Measurements from ENCODE around the gene MKLN1. TPM values are rescaled to one million over a fixed set of nuclear protein-coding genes. Genes with fewer than 3 reads are reported as not detected.

Gene MKLN1
- total RNA-seq, 1 donor from 2014 or later = 99.6 TPM

DNA sequence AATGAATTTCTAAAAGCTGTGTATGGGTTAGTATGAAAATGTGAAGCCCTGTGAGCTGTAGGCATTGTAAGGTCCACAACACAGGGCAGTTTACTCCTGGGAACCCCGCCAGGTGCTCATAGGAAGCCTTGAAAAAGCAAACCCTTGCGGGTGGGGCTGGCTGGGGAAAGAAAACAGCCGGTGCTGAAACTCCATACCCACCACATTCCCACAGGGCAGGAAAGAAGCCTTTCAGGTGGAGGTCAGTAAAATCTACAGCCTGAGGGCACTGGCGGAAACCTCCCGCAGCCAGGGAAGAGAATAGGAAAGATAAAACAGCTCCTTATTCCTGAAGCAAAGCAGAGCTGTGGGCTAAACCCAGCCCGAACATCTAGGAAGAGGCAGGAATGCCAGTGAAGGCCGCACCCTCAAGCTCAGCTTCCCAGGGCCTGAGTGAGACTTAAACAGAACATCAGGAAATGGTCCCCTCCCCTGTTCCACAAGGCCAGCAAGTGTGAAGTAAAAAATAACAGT, 194.0 kb downstream of the MKLN1 start:
- DNase-seq (ENCODE audit: low spot score) = no peak

DNA sequence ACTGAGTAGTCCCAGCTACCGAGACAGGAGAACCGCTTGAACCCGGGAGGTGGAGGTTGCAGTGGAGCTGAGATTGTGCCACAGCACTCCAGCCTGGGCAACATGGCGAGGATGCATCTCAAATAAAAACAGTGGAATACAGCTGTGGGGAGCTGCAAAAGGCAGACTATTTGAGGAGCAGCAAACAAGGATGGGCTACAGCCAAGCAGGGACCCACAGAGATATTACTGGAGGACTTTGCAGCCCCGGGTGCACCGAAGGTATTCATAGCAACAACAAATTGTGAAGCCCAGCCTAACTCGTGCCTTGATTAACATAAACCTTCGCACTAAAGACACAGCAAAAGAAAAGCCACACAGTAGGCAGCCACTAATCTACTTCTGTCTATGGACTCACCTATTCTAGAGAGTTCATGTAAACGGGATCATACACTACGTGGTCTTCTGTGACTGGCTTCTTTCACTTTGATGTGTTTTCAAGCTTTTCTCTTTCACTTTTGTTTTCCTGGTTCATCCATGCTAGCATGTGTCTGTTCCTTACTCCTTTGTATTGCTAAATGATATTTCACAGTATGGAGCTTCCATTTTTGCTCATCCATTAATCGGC, 194.8 kb downstream of the MKLN1 start:
- DNase-seq (ENCODE audit: low spot score) = no peak

GRCh38 chr7:131524115-131524514, 196.4 kb downstream of the MKLN1 start:
- DNase-seq (ENCODE audit: low spot score) = no peak

DNA sequence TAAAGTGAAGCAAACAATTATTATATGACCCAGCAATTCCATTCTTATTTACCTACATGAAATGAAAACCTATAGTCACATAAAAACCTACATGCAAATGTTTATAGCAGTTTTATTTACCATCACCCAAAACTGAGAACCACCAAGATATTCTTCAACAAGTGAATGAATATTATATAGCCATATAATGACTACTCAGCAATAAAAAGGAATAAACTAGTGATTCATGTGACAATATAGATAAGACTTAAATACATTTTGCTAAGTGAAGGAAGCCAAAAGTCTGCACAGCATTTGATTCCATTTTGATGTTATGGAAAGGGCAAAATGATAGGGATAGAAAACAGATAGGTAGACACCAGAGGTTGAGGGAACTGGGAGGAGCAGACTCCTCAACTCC, 197.0 kb downstream of the MKLN1 start:
- DNase-seq (ENCODE audit: low spot score) = no peak

- DNase-seq (ENCODE audit: low spot score) = no peak
These were observed 198.1 kb downstream of the MKLN1 start for GRCh38 chr7:131525820-131526219.

- DNase-seq (ENCODE audit: low spot score) = no peak
These were observed 199.8 kb downstream of the MKLN1 start for GRCh38 chr7:131527456-131527855.

DNA sequence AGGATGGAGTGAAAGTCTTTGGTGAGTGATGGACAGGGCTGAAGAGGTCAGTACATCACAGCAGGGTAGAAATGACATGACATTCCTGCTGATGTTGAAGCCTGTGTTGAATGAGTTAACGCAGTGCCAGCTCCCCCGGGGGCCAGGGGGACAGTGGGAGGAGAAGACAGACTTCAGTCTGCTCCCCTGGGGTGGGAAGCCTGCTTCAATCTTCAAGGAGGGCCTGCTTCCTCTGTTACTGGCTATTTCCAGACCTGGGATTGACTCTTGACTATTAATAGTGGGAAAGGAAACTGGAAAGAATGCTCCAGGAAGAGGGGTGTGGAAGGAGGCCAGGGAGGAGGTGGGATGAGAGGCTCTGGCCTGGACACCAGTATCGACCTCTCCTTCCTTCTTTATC, 201.5 kb downstream of the MKLN1 start:
- no peak for DNase-seq (ENCODE audit: low spot score)

DNA sequence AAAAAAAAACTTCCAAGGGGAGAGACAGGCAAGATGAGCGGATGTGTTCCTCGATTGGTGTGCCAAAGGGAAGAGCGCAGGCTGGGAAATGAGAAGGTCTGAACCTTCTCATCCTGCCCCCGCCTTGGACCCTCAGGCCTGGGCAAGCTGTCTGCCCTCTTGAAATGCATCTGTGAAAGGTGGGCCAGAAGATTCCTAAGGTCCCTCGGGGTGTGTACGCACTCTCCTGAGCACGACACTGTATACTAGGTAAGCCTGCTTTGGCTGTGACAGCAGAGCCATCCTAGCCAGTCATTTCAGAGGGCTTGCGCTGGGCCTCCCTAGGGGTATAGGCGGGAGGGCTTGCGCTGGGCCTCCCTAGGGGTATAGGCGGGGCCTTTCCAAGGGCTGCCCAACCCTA, 201.9 kb downstream of the MKLN1 start:
- no peak for DNase-seq (ENCODE audit: low spot score)

- DNase-seq (ENCODE audit: low spot score) = no peak
These were observed 202.5 kb downstream of the MKLN1 start for GRCh38 chr7:131530137-131530536.

DNA sequence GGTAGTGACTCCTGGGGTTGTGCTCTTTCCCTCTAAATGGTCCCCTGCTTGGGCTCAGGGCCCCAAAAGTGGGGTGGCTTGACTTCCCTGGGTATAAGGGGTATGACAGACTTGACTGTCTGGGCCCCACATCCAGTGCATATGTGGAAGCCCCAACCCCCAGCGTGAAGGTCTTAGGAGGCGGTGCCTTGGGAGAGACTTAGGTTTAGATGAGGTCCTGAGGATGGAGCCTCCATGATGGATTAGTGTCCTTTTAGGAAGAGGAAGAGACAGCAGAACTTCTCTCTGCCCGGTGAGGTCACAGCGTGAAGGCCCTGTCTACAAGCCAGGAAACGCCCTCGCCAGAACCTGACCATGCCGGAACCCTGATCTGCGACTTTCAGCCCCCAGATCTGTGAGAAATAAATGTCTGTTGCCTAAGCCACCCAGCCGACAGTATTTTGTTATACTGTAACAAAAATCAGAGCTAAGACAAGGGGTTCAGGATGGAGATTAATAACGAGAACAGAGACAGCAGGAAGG, 205.0 kb downstream of the MKLN1 start:
- DNase-seq (ENCODE audit: low spot score) = no peak

DNA sequence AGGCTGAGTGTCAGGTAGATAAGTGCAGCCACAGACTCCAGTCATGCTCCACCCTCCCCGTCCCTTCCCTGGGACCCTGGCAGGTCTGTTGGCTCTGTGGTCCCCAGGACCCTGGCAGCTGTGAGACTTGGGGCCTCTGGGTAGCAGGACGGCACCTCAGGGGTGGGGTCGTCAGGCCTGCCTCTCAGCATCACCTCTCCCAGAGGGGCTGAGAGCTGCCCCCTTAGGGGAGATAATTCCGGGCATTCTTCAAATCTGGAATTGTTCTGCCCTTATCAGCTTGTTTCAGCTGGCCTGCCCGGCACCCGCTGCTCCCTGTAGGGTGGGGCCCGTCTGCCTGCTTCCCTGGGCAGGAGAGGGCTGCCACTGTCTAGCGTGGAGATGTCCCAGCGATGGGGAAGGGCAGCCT, 205.5 kb downstream of the MKLN1 start:
- DNase-seq (ENCODE audit: low spot score) = no peak

- no peak for DNase-seq (ENCODE audit: low spot score)
These were observed 206.2 kb downstream of the MKLN1 start for GRCh38 chr7:131533566-131534561.

- no peak for DNase-seq (ENCODE audit: low spot score)
These were observed 208.7 kb downstream of the MKLN1 start for GRCh38 chr7:131536361-131536849.

GRCh38 chr7:131537571-131537978, 209.9 kb downstream of the MKLN1 start:
- DNase-seq (ENCODE audit: low spot score) = no peak

DNA sequence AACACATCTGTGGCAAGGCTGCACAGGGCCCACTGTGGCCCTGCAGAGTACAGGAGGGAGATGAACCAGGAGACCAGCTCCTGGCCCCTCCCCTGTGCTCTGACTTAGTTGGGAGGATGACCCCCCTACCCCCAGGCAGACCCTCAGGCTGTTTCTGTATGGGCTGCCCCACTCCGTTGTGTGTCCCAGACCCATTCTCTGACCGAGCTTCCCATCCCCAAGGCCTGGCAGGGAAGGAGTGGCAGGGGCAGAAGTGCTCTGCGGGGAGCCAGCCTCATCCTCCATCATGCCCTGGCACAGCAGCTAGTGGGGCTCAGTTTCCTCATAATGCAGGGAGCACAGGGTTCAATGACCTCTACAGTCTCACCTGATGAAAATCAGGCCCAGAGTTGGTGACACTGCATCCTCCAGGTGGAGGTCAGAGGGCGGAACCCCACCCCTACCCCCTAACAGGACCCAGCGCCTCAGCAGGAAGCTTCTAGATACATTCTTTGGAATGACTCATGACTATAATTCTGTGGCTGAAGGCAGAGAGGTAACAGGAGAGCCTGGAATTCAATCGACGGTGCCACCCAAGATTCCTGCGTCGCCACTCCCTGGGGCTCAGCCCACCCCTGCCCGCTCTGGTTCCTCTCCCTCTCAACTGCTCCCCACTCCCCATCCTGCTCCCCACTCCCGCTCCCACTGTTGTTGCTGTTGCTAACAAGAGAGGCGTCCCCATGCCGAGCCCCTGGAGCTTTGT, 210.6 kb downstream of the MKLN1 start:
- DNase-seq (ENCODE audit: low spot score) = no peak

- DNase-seq (ENCODE audit: low spot score) = no peak
These were observed 211.1 kb downstream of the MKLN1 start for GRCh38 chr7:131538813-131539179.

DNA sequence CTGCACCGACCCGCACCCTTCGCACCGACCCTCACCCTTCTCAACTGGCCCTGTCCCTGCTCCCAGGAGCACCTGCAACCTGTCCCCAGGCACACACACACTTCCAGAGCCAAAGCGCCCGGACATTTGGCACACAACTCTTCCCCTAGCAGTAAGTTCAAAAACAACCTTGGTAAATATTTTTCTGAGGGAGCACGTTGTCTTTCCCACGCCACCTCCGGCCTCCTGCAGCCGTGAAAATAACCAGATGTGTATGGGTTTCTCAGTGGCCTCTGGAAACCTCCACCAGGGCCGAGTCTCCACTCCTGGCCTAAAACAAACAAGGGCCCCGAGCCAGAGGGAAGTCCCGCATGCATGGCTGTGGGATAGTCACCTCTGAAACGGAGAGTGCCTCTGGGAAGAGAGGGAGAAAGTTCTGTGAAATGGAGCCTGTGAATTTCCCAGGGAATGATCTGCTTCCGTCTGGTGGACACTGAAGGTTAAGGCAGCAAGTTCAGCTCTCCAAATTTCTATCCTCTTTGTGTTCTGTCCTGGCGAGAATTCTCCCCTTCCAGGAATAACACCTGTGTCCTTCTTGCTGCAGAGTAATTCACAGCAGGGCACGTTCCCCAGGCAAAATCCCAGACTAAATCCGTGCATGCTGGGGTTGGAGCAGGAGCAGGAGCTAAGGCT, 213.0 kb downstream of the MKLN1 start:
- DNase-seq (ENCODE audit: low spot score) = no peak

DNA sequence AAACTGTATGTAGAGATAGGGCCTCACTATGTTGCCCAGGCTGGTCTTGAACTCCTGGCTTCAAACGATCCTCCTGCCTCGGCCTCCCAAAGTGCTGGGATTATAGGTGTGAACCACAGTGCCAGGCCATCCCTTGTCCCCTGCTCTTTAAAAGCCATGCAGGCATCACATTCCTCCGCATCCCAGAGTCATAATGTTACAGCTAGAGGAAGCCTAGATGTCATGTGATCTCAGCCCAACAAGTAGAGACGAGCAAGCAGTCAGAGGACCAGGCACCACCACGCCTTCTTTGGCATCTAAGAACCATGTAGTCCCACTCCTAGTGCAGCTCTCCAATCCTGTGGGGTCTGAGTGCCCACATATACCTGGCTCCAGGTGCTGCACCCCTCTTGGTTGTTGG, 215.6 kb downstream of the MKLN1 start:
- no peak for DNase-seq (ENCODE audit: low spot score)

DNA sequence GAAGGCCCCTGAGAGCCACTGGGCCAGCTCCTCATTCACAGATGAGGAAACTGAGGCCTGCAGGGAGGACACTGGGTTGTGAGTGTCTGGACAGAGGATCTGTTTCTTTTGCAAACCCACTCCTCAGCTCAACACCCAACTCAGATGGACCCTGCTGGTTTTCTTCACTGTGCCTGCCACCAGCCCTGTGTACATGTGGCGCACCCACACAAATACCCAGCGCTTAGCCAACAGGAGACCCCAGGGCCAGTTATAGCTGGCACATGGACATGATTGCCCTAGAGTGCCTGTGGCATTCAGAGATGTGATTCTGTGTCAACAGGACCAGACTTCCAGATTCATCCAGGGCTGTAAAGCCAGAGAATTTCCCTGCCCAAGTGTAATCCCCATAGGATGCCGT, 216.3 kb downstream of the MKLN1 start:
- DNase-seq (ENCODE audit: low spot score) = no peak

DNA sequence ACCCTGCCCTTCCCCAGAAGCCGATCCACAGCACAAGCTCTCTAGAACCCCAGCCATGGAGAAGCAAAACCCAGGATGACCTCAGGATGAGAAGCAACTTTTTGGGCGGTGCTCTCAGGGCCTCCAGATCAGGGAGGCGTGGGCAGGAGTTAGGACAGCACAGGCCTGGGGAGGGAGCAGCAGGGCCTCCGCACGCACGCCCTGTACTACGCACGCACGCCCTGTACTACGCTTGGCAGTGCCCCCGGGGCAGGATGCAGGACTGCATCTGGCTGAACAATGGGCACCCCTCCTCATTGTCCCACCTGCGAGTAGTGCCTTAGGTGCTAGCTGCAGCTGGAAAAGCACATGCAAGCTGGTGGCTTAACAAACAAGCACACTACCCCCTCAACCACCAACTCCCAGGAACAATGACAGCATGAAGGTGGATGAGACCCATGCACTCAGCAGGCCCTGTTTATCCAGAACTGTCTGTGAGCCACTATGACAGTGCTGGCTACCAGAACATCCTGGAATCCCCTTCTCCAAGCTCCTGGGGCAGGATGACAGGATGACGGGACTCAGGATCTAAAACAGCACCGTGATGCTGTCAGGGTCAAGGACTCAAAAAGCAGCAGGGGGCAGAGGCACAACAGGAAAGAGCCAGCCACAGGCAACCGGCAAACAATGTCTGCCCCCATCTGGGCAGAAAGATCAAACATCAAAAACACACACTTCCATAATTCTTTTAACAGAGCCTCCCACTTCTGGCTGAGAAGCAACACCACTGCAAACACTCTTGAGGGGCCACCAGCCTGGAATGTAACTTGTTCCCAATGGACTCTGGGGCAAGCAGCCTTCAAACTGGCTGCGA, 217.0 kb downstream of the MKLN1 start:
- no peak for DNase-seq (ENCODE audit: low spot score)

All from ureter (tissue), 1 donor.